SH-SY5Y (cell line): Measurements from ENCODE around the gene SECISBP2L.
A peak's percentile ranks its signal among the peaks of the same experiment; 100 is the strongest.

Experiments used
- GATA2 ChIP-seq: IDR thresholded peaks from 2 replicates; pipeline ENCODE4 v1.6.1; 2011; ENCODE audit warnings: mild to moderate bottlenecking, low read depth, low read length
- GATA3 ChIP-seq: IDR thresholded peaks from 2 replicates; pipeline ENCODE4 v1.6.1; 2011; ENCODE audit warnings: low read depth, mild to moderate bottlenecking, low read length, moderate library complexity

DNA sequence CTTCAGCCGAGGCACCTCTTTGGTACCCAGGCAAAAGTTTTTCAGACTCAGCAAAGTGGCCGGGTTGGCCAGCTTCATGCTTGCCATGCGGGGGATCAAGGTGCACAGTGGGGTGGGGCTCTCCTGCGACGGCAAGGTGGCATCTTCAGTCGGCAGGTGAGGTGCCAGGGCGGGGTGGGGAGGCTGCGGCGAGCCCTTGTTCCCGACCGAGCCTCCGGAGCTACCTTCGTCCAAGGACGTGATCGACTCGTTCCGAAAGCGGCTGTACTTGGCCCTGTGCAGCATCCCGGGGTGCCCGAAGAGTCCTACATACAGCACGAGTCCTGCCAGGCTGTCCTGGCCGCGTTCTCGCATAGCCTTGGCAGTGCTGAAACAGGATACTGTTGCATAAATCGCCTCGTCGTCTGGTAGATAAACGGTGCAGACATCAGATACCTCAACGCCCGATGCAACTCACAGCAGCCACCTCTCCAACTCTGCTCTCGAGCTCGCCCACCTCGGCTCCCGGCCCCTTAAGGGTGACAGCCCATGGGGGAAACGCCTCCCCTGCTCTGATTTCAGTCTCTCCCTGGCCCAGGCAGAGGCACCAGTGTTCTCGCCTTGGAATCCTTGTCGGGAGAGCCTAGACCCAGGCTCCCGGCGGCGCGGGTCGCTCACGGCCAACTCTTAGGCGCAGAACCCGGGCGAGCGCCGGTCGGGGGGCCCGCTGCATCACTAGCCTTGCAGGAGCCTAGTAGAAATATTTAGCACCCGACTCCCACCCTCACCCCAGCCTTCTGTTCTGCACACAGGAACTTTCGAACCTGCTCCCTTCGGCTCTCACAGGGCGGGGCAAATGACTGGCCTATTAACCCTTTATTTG lies 83.4 kb downstream of the SECISBP2L start:
- TF ChIP-seq GATA3: no peak
- 0 out of 2 replicates have a peak, but pooled peaks have one; percentile 8 for TF ChIP-seq GATA2
